ENCODE results near the gene GLS. TPM values are rescaled to one million over a fixed set of nuclear protein-coding genes. Genes with fewer than 3 reads are reported as not detected.
"Not testable (repeated sequence)": the region's sequence is repeated elsewhere in the genome, so short reads cannot be mapped to it uniquely, and the experiment has no call there.

GLS gene
- total RNA-seq, 1 donor from 2014 or later, result 160 TPM

DNA sequence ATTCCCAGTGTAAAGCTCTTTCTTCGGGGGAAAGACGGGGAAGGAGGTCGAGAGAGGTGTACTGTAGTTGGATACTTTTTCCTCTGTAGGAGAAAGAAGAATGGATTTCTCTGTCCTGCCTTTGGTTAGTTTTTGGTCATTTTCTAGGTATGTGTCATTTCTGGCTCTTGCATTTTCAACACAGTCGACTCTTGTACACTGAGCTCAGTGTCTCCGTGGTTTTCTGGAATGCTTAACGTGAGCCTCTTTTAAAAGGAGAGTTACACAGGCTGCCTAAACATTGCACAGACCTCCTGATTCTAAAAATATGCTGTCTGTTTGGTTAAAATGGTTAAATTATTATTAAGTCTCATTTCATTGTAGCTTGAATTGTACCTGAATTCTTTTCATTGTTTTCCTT is 21.8 kb upstream of the GLS start:
- H3K4me1 Mint-ChIP-seq (ENCODE audit: unreplicated experiment), result peaks cover 21% of the 10 kb centered on the region
- H3K36me3 Mint-ChIP-seq, result no peaks in the 10 kb centered on the region
- H3K27ac Mint-ChIP-seq, result peak overlapping the region; percentile 33
- H3K27me3 Mint-ChIP-seq, result no peaks in the 10 kb centered on the region
- no peak for DNase-seq (ENCODE audit: extremely low spot score, unreplicated experiment)
- no peak for TF ChIP-seq CTCF (conservative IDR thresholded peaks at IDR 0.05)
- H3K4me3 Mint-ChIP-seq, result no peak overlapping the region
- H3K9me3 Mint-ChIP-seq, result no peaks in the 10 kb centered on the region

GRCh38 chr2:190859347-190860297 is 21.0 kb upstream of the GLS start:
- DNase-seq (ENCODE audit: extremely low spot score, unreplicated experiment), result no peak
- Mint-ChIP-seq H3K27me3 (no peaks in the 10 kb centered on the region), H3K4me1 (ENCODE audit: unreplicated experiment) (peaks cover 21% of the 10 kb centered on the region), H3K27ac (peak overlapping the region; percentile 42), H3K9me3 (no peaks in the 10 kb centered on the region), H3K4me3 (no peak overlapping the region), H3K36me3 (no peaks in the 10 kb centered on the region)
- TF ChIP-seq CTCF (conservative IDR thresholded peaks at IDR 0.05), result no peak

GRCh38 chr2:190860985-190861680 is 19.5 kb upstream of the GLS start:
- H3K4me3 Mint-ChIP-seq, result no peak overlapping the region
- no peak for DNase-seq (ENCODE audit: extremely low spot score, unreplicated experiment)
- no peak for TF ChIP-seq CTCF (conservative IDR thresholded peaks at IDR 0.05)
- no peaks in the 10 kb centered on the region for H3K9me3 Mint-ChIP-seq
- H3K27me3 Mint-ChIP-seq, result no peaks in the 10 kb centered on the region
- H3K36me3 Mint-ChIP-seq, result no peaks in the 10 kb centered on the region
- H3K4me1 Mint-ChIP-seq (ENCODE audit: unreplicated experiment), result peaks cover 16% of the 10 kb centered on the region
- H3K27ac Mint-ChIP-seq, result peak overlapping the region; percentile 41

DNA sequence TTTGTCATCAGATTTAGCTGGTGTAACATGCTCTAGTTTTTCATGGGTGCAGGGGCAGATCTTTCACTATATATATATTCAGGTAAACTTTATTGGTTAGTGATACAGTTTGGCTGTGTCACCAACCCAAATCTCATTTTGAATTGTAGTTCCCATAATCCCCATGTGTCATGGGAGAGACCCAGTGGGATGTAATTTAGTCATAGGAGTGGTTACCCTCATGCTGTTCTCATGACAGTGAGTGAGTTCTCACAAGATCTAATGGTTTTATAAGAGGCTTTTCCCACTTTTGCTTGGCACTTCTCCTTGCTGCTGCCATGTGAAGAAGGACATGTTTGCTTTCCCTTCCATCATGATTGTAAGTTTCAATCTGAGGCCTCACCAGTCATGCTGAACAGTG is 18.5 kb upstream of the GLS start:
- H3K27me3 Mint-ChIP-seq; H3K36me3 Mint-ChIP-seq; H3K9me3 Mint-ChIP-seq; DNase-seq (ENCODE audit: extremely low spot score, unreplicated experiment); H3K27ac Mint-ChIP-seq; H3K4me3 Mint-ChIP-seq: not testable (repeated sequence)
- H3K4me1 Mint-ChIP-seq (ENCODE audit: unreplicated experiment), result peaks cover 19% of the 10 kb centered on the region

DNA sequence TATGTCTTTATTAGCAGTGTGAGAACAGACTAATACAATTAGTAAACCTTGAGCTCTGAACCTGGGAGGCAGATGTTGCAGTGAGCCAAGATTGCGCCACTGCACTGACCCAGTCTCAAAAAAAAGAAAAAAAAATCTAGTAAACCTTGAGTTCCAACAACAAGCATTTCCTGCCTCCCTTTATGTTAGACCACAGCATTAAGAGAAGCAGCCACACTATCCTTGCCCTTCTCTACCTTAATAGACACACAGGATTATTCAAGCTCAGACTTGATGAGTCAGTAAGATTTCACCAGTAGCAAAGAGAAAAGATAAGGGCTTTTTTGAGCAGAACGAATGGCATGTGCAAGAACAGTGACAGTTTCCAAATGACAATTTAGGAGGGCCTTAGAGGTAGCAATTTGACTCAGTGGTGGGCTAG is 18.0 kb upstream of the GLS start:
- Mint-ChIP-seq H3K27ac (no peak overlapping the region), H3K36me3 (no peaks in the 10 kb centered on the region), H3K4me1 (ENCODE audit: unreplicated experiment) (peaks cover 21% of the 10 kb centered on the region)

More for the DNA sequence above, 18.0 kb upstream of the GLS start:
- no peaks in the 10 kb centered on the region for H3K27me3 Mint-ChIP-seq
- no peak for DNase-seq (ENCODE audit: extremely low spot score, unreplicated experiment)
- no peak overlapping the region for H3K4me3 Mint-ChIP-seq
- TF ChIP-seq CTCF (conservative IDR thresholded peaks at IDR 0.05), result no peak
- H3K9me3 Mint-ChIP-seq, result no peaks in the 10 kb centered on the region
